ENCODE data around the gene IPO4.

- no peak for TF ChIP-seq CTCF (IDR thresholded peaks at IDR 0.05; ENCODE audit: low read length)
- TF ChIP-seq EZH2phosphoT487 (IDR thresholded peaks at IDR 0.05; ENCODE audit: low read length), result no peak
Measured at GRCh38 chr14:24196071-24197055, 7.7 kb upstream of the IPO4 start.
